A673 (cell line): Measurements from ENCODE around the gene ASB6. TPM values are rescaled to one million over a fixed set of nuclear protein-coding genes. Genes with fewer than 3 reads are reported as not detected.

Experiments
- BruUV-seq: library from RNA; stranded (reverse); fragments of 400-500 nt; replicated peaks from 2 replicates; lab custom pipeline; 2021; lab: Mats Ljungman, UMichigan
- CTCF ChIA-PET: fragments of 300-600 bp; sonication (Branson Sonifier 250); formaldehyde crosslinking; loops from one replicate; lab custom pipeline; 2022; ENCODE audit warnings: antibody characterized with exemption; lab: Charles Lee
- POLR2A ChIA-PET: fragments of 300-600 bp; sonication (Branson Sonifier 250); formaldehyde crosslinking; loops from one replicate; lab custom pipeline; 2022; ENCODE audit warnings: antibody characterized with exemption; ENCODE audit not compliant: low non-redundant PET; lab: Charles Lee
- DNase-seq: peaks from one replicate; pipeline ENCODE4 v3.0.0-alpha.2; 2015; ENCODE audit warnings: low spot score
- H3K27ac ChIP-seq: fragments of 200-600 bp; sonication (generic); 2 replicates; pipeline ENCODE4 v1.5.1; 2016; ENCODE audit warnings: mixed run types, low read depth, mild to moderate bottlenecking, mixed read lengths, antibody characterized with exemption, low read length; ENCODE audit not compliant: poor library complexity, severe bottlenecking
- H3K27me3 ChIP-seq: fragments of 200-600 bp; sonication (generic); replicated peaks from 2 replicates; pipeline ENCODE4 v1.6.1; 2017; ENCODE audit warnings: mixed run types, low read depth, mild to moderate bottlenecking, mixed read lengths, antibody characterized with exemption, low read length; ENCODE audit not compliant: insufficient read depth, poor library complexity
- H3K36me3 ChIP-seq: fragments of 200-600 bp; sonication (generic); 2 replicates; pipeline ENCODE4 v1.6.1; 2016; ENCODE audit warnings: mixed run types, mild to moderate bottlenecking, mixed read lengths, antibody characterized with exemption, low read length; ENCODE audit not compliant: insufficient read depth, poor library complexity, severe bottlenecking
- H3K4me1 ChIP-seq: fragments of 200-600 bp; sonication (generic); 2 replicates; pipeline ENCODE4 v1.6.1; 2017; ENCODE audit warnings: mixed run types, mild to moderate bottlenecking, mixed read lengths, antibody characterized with exemption, low read length; ENCODE audit not compliant: insufficient read depth, poor library complexity, severe bottlenecking
- H3K4me3 ChIP-seq: fragments of 200-600 bp; sonication (generic); 2 replicates; pipeline ENCODE4 v1.5.1; 2016; ENCODE audit warnings: low read depth, mixed run types, mild to moderate bottlenecking, mixed read lengths, low read length; ENCODE audit not compliant: poor library complexity, severe bottlenecking
- H3K9me3 ChIP-seq: fragments of 200-600 bp; sonication (generic); 2 replicates; pipeline ENCODE4 v1.6.1; 2016; ENCODE audit warnings: mixed run types, low read depth, mild to moderate bottlenecking, mixed read lengths, antibody characterized with exemption, low read length; ENCODE audit not compliant: poor library complexity, severe bottlenecking
- EZH2 ChIP-seq: fragments of 200-600 bp; sonication (generic); IDR thresholded peaks from 2 replicates; pipeline ENCODE4 v1.6.1; 2017; ENCODE audit warnings: borderline replicate concordance, low read depth, mild to moderate bottlenecking, mixed read lengths, antibody characterized with exemption, low read length; ENCODE audit not compliant: poor library complexity, severe bottlenecking
- intact Hi-C: fragments of 100-400 bp; cut with micrococcal nuclease; formaldehyde crosslinking; loops from one replicate; pipeline ENCODE4 v1.10.0; 2022; ENCODE audit not compliant: unreplicated experiment
- total RNA-seq: library from RNA; stranded (reverse); gene quantifications from 2 replicates; pipeline ENCODE4 v1.2.3, GENCODE V29; 2021
- TF ChIP-seq, protein P1 (sequence below): fragments of 300-800, 200-600 bp; sonication (generic); conservative IDR thresholded peaks from 2 replicates; pipeline ENCODE4 v1.5.1; 2017; ENCODE audit warnings: low read depth, mild to moderate bottlenecking, antibody characterized with exemption, low read length, moderate library complexity, mixed read lengths

The ASB6 gene
- total RNA-seq, 1 experiment from 2014 or later = 36.5 TPM

DNA sequence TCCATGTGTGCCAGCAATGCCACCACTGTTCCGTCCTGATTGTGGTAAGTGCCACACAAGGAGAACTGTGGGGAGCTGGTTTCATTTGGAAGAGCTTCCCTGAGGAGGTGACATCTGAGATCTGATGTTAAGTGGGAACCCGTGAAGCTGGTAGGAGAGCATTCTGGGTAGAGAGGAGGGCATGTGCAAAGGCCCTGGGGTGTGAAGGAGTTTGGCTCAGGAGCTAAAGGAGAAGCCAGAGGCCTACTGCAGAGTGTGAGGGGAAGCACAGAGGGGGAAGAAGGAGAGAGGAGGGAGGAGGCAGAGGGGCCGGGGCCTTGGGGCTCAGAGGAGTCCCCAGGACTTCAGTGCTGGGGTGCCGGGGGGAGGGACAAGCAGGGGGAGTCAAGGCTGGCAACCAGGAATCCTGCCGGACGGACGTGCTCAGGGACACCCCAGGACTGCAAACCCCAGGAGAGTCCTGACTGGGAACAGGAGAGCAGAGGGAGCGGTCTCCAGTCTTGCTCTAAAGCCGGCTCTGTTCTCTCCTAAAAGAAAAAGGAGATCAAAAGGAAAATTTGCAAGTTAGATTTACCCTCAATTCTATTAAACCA is 40.8 kb downstream of the ASB6 start:
- BruUV-seq = no TSS peak
- DNase-seq = no peak
- H3K36me3 ChIP-seq = no peaks in the 10 kb centered on the region
- intact Hi-C loops = loop anchor here (10.0 kb wide), 1 partner anchor 106 kb away; no protein-coding TSS in a partner anchor
- H3K4me1 ChIP-seq = peaks cover 31% of the 10 kb centered on the region
- TF ChIP-seq, protein P1, sequence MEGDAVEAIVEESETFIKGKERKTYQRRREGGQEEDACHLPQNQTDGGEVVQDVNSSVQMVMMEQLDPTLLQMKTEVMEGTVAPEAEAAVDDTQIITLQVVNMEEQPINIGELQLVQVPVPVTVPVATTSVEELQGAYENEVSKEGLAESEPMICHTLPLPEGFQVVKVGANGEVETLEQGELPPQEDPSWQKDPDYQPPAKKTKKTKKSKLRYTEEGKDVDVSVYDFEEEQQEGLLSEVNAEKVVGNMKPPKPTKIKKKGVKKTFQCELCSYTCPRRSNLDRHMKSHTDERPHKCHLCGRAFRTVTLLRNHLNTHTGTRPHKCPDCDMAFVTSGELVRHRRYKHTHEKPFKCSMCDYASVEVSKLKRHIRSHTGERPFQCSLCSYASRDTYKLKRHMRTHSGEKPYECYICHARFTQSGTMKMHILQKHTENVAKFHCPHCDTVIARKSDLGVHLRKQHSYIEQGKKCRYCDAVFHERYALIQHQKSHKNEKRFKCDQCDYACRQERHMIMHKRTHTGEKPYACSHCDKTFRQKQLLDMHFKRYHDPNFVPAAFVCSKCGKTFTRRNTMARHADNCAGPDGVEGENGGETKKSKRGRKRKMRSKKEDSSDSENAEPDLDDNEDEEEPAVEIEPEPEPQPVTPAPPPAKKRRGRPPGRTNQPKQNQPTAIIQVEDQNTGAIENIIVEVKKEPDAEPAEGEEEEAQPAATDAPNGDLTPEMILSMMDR = no peak
- no peak for TF ChIP-seq EZH2
- CTCF ChIA-PET = no interaction called here
- H3K4me3 ChIP-seq = no peak overlapping the region
- H3K27ac ChIP-seq = no peak overlapping the region
- H3K27me3 ChIP-seq = no peaks in the 10 kb centered on the region
- POLR2A ChIA-PET = interaction anchor here (0.6 kb wide), 1 partner anchor 13 kb away, joined by 3 read pairs; no protein-coding TSS in a partner anchor
- no peaks in the 10 kb centered on the region for H3K9me3 ChIP-seq

DNA sequence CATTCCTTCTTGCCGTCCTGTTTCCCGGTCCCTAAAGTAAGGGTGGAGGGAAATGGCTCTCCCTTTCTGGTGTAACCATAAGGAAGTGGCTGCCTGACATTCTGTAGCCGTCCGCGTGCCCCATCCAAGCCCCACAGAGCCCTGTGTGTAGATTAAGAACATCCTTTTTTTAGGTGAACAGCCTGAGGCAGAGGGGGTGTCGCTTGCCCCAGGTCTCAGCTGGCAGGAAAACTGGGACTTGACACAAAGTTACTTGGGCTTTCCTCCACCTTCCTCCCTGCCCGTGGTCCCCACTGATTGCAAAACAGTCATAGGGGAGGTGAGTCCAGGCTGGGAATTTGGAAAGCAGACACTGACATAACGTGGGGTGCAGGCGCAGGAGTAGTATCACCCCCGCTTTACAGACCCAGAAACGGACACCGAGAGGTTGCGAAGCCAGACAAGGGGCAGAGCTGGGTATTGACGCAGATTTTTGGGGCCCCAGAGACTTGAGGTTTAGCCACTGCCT is 43.8 kb downstream of the ASB6 start:
- no peak overlapping the region for H3K4me3 ChIP-seq
- no TSS peak for BruUV-seq

DNA sequence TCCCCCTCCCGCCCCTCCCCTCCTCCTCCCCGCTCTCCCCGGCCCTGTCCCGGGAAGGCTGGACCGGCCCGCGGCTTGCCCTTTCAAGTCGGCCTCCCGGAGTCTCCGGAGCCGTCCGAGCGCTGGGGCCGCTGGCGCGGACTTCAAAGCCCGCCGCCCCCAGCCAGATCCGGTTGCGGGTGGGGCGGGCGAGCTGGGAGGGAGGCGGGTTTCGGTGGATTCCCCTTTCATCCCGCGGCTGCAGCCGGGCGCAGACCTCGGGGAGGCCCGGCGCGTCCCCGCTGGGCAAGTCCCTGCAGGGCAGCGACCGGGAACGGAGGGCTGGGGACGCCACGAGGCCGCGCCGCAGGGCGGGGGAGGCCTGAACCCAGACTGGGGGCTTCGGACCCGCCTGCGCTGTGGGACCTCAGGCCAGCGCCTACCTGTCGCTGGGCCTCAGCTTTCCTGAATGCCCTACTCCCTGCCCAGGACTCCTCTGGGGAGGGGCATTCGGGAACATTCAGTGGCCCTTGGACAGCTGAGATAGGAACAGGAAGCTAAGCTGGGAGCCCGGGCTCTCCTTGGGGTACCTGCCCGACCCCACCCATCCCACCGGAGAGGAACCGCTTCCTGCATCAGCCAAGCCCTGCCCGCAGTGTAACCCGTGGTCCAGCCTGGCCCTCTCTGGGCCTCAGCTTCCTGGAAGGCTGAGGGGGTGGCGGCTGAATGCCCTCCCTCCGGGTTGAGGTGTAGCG is 44.4 kb downstream of the ASB6 start:
- peaks cover 13% of the 10 kb centered on the region for H3K4me1 ChIP-seq
- ChIA-PET CTCF (no interaction called here), POLR2A (no interaction called here)
- BruUV-seq = no TSS peak
- H3K4me3 ChIP-seq = no peak overlapping the region
- intact Hi-C loops = no loop called here
- no peaks in the 10 kb centered on the region for H3K36me3 ChIP-seq
- DNase-seq = no peak
- no peaks in the 10 kb centered on the region for H3K27me3 ChIP-seq
- no peaks in the 10 kb centered on the region for H3K9me3 ChIP-seq
- TF ChIP-seq, protein P1 = no peak
- no peak for TF ChIP-seq EZH2
- no peak overlapping the region for H3K27ac ChIP-seq

More for the DNA sequence above, 43.8 kb downstream of the ASB6 start:
- Histone ChIP-seq H3K27me3 (no peaks in the 10 kb centered on the region), H3K4me1 (peaks cover 19% of the 10 kb centered on the region), H3K36me3 (no peaks in the 10 kb centered on the region), H3K27ac (no peak overlapping the region), H3K9me3 (no peaks in the 10 kb centered on the region)
- CTCF ChIA-PET = no interaction called here
- no peak for TF ChIP-seq EZH2
- TF ChIP-seq, protein P1 = no peak
- POLR2A ChIA-PET = no interaction called here
- intact Hi-C loops = no loop called here
- DNase-seq = no peak
